Cortex of kidney (tissue), 1 donor: ENCODE measurements around the gene CD4.
"Not testable (repeated sequence)": the region's sequence is repeated elsewhere in the genome, so short reads cannot be mapped to it uniquely, and the experiment has no call there.

ENCODE experiments used
- DNase-seq: peaks from one replicate; lab custom pipeline; 2025; lab: John Stamatoyannopoulos, UW

CD4 gene

DNA sequence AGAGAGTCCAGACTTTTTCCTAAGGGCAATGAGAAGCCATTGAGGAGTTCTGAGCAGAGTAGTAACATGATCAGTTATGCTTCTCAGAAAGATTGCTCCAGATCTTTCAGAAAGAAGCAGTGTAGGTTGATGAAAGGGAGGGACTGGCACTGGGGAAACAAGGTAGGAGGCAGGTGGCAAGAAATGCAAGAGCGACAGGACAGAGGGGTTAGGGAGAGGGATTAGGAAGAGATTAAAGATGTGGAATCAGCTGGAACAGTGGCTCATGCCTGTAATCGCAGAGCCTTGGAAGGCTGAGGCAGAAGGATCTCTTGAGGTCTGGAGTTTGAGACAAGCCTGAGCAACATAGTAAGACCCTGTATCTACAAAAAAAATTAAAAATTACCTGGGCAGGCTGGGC lies 58.3 kb downstream of the CD4 start:
- no peak for DNase-seq

DNA sequence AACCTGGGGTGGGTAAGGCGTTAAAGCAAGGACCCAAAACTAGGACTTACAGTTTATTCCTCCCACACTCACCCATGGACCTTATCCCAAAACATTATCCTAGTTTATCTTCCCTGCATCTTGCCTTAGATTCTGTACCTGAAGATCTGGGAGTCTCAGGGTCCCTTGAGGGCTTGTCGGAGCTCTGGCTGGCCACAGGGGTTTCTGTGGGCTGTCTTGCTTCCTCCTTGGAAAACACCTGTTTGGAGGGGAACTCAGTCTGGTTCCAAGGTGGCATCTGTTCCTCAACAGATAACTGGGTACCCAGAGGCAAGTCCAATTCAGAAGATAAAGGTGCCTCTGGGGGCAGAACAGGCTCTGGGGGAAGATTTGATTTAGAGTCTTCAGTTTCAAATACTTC lies 60.1 kb downstream of the CD4 start:
- no peak for DNase-seq

DNA sequence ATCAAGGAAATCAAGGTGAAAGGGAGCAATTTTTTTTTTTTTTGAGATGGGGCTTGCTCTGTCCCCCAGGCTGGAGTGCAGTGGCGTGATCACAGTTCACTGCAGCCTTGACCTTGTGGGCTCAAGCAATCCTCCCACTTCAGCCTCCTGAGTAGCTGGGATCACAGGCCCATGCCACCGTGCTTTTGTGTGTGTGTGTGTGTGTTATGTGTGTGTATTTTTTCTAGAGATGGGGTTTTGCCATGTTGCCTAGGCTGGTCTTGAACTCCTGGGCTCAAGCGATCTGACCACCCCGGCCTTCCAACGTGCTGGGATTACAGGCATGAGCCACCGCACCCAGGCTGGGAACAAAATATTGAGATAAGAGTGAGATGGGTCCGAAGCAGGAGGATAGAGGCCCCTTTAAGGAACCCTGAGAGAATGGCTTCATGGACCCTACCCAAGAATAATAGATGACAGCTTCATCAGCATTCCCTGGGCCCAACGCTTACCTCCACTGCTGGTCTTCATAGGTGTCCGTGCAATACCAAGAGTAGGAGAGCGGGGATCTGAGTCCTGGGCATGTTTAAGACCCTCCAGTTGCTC lies 60.7 kb downstream of the CD4 start:
- DNase-seq: no peak

DNA sequence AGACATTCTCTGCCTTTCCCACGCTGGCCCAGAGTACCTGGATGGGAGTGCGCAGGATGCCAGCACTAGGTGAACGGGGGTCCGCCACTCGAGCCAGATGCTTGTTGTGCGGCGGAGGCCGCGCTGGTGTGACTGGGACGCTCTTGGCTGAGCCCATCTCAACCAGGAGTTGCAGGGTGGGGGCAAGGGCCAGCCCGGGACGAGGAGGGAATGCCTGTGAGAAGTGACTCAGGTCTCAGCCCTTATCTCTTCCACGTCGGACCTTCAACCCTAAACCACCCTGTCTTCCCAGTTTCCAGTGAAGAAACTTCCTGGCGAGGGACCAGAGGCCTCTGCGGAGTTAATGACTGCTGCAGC lies 61.4 kb downstream of the CD4 start:
- no peak for DNase-seq

DNA sequence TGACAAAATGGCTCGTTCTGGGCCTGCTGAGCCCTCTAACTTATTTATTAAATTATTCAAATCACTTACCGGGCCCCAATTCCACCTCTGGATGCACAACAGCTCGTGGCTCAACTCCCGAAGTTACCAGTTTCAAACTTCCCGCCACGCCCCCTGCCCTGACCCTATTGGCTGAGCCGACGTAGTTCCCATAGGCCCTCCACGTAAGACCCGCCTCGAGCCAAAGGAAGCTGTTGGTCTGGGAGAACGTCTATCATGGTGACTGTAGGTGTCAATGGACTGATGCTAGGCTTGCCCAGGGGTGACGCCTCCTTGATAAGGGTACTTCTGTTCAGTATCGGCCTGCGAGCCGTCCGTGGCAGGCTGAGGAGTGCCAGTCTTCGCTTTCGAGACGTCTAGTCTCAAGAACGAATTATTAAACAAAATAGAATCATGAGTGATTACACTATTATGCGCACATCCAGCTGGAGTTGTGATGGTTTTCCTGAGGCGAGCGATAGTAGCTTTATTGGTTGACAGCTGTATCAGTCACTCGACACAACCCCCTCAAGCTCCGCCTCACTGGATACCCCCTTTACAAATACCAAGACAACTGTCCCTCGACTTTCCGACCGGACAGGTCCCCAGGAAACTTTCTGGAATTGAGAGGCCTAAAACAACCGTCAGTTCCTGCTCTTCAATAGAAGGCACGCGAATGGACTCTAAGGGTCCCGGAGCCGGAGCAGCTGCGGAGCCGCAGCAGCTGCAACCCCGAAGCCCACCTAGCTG lies 62.0 kb downstream of the CD4 start, which contains the start of gene CDCA3:
CDCA3 (minus strand) TSS at position 134 of the 768 bp plus-strand sequence. CDS start 334 bp downstream, outside the sequence.
- DNase-seq: no peak

DNA sequence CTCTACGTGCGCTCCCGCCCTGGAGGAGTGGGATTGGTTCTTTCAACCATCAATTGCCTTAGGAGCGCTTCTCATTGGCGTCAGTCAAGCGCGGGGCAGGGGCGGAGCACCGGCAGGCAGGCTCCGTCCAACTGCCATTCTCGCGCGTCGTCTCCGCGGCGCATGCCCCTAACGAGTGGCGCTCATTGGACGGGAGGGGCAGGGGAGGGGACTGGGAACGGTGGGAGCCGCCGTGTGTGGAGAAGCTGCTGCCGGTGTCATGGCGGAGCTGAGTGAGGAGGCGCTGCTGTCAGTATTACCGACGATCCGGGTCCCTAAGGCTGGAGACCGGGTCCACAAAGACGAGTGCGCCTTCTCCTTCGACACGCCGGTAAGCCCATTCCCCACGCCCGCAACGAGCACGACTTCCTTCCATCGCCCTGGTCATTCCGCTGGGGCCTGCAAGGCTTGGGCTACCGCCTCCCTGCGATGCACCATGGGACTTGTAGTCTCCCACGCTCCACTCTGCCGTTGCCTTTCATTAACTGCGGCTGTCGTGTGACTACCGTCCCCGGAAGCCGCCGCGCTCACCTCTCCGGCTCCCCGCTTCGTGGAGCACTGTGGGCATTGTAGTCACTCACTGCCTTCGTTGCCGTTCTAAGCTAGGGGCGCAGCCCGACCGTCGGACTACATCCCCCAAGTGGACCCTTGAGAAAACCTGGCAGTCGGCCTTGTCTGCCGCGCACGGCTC lies 62.8 kb downstream of the CD4 start, which contains the start of gene USP5:
USP5 (plus strand) TSS at position 230 of the 730 bp plus-strand sequence; CDS start at position 260, 30 bp downstream.
- peak; percentile 86 for DNase-seq

DNA sequence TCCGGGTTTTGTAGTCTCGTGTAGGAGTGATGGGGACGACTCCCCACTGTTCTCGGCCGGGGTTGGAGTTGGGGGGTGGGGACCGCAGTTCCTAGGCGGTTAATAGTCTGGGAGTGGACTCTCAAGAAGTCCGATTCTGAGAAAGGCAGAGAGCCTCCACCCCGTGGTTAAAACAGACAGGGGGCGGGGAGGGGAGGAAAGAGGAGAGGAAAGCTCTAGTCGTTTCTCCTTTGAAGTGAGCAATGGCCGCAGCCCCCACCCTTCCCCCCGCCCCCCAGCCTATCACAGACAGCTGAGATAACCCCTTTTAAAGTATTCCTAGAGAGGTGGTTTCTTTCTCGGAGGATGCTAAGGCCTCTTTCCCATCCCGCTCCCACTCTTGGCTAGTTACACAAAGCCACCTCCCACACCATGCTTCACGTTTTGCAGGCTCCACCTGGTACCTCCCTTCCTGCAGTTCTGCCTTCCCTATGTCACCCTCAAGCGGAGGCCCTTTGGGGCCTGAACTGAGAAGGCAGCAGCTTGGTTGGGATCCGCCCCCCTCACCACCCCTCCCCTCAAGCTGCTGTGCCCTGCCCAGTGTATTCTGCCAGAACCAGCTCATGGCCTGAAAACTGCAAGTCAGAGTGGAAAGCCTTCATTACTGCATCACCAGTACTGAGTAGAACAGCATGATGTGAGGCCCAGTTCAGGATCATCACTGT lies 63.5 kb downstream of the CD4 start:
- DNase-seq: no peak

DNA sequence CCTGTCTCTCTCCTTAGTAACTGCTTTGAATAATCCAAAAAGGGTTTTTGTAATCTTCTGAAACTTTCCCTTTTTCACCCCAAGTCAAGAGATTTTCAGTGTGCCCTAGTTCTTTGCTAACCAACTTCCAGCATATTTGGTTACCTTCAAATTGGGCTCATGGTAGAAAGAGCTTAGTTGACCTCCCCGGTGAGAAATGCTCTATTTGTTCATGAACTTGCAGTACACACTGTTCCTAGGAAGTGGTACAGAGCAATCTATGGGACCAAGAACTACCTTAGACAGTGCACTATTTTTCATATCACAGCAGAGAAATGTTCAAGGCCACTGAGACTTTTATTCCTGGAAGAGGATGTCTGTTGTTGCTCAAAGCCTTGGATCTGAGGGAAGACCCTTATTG lies 64.3 kb downstream of the CD4 start:
- DNase-seq: no peak

DNA sequence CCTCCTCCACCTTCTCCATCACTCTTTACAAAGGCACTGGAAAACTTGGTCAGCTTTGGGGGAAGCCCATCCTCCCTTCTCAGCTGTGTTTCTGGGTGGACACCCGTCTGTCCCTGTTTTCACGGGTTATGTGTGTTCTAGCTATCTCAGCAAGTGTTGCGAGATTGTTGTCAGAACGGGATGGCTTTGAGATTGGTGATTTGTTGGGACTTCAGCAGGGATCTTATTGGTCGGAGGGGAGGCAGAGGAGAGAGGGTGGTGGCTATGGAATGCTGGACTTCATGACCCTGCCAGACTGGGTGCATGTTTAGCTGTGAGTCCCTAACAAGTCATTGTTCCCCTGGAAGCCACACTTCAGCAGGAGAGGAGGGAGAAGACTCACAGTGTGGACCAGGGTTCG lies 64.7 kb downstream of the CD4 start:
- no peak for DNase-seq

DNA sequence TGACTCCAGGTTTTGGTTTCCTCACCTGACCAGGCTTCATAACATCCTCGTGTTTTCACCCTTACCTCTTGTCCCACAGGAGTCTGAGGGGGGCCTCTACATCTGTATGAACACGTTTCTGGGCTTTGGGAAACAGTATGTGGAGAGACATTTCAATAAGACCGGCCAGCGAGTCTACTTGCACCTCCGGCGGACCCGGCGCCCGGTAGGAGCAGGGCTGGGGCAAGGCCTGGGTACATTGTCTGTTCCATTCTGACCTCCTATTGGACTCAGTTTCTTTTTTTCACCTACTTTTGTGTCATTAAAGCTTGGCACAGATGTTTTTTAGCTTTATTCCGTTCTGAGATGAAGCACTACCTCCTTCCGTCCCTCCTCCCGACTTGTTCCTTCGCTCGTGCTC lies 66.0 kb downstream of the CD4 start:
- DNase-seq: no peak

DNA sequence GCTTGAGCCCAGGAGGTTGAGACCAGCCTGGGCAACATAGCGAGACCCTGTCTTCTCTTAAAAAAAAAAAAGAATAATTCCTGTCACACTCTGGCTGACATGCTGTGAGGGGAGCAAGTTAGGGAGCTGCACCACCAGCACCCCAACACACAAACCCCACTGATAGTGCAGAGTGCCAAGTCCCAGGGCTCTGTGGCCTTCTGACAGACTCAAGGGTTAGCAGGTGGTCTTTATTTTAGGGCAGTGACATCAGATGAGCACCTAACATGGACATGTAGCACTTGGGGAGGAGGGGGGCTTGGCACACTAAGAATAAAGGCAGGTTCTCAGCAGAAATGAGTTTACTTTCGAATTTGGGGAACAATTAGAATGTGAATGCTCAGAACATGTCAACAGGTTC lies 69.5 kb downstream of the CD4 start:
- DNase-seq: no peak

DNA sequence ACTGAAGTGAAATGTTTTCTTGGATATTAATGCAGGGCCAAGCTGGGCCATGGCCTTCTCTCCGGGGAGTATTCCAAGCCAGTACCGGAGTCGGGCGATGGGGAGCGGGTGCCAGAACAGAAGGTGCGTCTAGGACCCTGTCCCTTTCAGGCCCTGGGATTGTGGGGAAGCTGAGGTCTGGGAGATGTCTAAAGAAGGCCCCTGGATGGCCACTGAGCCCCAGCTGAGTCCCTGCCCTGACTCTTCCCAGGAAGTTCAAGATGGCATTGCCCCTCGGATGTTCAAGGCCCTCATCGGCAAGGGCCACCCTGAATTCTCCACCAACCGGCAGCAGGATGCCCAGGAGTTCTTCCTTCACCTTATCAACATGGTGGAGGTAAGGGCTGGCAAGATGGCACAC lies 70.8 kb downstream of the CD4 start:
- DNase-seq: no peak

DNA sequence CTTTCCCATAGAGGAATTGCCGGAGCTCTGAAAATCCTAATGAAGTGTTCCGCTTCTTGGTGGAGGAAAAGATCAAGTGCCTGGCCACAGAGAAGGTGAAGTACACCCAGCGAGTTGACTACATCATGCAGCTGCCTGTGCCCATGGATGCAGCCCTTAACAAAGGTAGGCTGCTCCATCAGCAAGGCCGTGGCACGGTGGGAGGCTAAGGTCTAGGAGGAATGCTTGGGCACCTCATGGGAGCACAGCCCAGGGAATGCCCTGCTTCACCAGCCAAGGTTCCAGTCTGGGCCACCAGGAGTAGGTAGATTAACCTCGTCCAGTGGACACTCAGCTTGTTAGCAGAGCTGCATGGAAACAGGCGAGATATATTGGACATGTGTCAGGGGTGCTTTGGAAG lies 71.6 kb downstream of the CD4 start:
- no peak for DNase-seq

DNA sequence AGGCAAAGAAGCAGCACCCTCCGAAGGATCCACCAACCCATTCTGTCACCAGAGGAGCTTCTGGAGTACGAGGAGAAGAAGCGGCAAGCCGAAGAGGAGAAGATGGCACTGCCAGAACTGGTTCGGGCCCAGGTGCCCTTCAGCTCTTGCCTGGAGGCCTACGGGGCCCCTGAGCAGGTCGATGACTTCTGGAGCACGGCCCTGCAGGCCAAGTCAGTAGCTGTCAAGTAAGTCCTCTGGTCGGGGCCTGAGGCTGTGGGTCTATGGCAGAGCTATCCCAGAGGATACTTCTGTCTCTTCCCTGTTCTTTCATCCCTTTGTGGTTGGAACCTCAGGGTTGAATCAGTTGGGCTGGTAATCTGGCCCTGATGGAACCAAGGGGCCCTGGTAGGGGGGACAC lies 72.1 kb downstream of the CD4 start:
- DNase-seq: no peak

DNA sequence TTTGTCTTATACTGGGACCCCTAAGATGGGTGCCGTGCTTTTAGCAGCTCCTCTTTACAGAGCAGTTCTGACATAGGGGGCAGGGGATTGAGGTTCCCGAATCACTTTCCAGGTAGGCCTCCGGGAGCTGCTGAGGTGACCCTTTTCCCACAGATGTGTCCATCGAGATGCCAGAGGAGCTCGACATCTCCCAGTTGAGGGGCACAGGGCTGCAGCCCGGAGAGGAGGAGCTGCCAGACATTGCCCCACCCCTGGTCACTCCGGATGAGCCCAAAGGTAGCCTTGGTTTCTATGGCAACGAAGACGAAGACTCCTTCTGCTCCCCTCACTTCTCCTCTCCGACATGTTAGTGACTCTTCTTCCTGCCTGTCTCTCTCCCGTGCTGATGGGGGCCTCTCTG lies 73.7 kb downstream of the CD4 start:
- no peak for DNase-seq

DNA sequence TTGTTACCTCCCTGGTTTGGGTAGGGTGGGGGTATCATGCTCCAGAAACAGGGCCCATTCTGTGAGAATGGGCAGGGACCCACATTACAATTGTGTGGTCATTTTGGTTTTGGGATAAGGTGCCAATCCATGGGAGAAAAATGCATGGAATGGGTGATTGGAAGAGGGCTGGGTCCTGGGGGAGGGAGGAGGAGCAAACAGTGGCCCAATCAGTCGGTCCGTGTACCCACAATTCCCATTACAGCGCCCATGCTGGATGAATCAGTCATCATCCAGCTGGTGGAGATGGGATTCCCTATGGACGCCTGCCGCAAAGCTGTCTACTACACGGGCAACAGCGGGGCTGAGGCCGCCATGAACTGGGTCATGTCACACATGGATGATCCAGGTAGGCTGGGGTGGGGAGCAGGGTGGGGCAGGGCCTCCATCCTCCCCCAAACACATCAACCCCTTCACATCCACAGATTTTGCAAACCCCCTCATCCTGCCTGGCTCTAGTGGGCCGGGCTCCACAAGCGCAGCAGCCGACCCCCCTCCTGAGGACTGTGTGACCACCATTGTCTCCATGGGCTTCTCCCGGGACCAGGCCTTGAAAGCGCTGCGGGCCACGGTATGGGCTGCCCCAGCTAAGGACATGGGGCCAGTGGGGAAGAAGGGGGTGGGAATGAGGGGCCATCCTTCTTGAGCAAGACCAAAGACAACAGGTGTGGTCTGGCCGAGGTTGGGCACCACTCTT lies 74.4 kb downstream of the CD4 start:
- DNase-seq: no peak

DNA sequence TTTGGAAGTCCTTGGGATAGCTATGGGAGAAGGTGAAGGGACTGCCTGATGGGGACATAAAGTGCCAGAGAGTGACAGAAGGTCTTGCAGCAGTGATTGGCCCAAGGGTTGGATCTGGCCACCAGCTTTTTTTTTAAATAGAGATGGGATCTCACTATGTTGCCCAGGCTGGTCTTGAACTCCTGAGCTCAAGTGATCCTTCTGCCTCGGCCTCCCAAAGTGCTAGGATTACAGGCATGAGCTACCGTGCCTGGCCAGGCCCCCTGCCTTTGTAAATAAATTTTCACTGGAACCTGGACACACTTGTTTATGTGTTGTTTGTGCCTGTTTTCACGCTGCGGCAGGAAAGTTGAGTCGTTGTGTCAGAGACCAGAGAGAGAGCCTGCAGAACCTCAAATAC lies 76.0 kb downstream of the CD4 start:
- DNase-seq: not testable (repeated sequence)

DNA sequence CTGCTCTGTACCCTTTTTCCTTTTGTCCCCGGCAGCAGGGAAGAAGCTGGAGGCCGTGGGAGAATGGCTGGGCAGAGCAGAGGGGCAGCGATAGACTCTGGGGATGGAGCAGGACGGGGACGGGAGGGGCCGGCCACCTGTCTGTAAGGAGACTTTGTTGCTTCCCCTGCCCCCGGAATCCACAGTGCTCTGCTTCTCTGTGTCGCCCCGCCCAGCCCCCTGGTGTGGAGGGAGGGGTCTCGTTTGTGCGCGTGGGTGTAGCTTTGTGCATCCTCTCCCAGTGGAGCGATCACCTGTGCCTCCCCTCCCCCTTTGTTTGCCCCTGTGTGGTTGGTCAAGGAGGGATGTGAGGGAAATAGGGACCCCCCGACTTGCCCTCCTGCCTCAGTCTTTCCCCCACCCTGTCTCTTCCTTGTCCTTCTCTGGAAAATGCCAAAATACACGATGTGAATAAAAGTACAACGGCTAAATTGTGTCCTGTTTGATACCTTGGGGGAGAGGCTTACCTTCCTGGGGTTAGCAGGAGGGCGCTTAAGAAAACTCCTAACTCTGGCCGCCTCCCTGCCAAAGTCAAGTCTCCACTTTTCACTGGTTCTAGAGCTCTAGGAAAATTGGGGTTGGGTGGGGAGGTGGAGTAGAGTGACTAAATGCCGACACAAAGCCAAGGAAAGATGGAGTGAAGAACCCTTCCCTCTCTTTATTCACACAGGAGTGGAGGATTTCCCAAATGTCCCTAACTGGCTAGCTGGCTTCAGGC lies 77.0 kb downstream of the CD4 start:
- DNase-seq: no peak

DNA sequence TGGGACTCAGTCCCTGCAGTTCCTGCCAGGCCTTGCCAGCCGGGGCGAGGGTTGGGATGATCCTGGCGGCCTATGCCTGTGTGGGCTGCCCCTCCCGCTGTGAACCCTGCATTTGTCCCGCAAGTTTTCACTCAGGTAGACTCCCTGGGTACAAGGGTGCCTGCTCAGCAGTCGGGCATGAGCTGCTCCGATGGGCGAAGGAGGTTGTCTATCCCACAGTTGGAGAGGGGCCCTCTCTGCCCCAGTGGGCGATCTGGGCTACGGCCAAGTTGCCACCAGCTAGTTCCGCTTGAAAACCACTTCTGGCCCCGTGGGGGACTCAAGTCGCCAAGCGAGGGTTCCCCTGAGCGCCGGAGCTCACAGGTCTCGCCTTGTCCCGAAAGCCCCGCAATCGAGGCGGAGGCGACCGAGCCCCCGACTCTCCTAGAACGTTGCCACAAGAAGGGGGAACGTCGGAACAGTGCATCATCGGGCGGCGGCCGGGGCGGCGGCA lies 77.6 kb downstream of the CD4 start:
- no peak for DNase-seq

DNA sequence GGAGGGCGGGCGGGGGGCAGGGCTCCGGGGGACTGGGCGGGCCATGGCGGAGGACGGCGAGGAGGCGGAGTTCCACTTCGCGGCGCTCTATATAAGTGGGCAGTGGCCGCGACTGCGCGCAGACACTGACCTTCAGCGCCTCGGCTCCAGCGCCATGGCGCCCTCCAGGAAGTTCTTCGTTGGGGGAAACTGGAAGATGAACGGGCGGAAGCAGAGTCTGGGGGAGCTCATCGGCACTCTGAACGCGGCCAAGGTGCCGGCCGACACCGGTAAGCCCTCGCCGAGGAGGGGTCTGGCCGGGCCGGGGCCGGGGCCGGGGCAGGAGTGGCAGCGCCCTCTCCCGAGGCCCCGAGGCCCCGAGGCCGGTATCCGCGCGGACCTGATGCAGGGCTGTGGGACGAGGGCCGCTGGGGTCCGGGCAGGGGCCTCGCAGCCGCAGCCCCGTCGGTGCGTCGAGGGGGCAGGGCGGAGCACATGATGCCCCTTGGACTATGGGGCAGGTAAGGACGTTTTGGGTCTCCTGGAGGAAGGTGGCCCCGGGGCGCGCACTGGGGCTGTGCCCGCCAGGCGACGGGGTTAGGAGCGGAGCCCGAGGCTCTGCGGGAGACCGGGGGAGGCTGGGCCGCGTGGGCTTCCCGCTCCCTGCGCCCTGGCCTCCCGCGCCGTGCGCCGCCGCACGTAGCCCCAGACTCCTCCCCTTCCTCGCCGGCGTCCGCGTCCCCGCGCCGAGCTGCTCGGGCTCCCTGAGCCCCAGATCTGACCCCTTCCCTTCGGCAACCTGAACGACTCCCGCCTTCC lies 78.3 kb downstream of the CD4 start, which contains the start of gene TPI1:
TPI1 (plus strand) TSS at position 119 of the 798 bp plus-strand sequence; CDS start at position 155, 36 bp downstream.
- no peak for DNase-seq
